PC-3 (cell line): ENCODE measurements around the gene FN3K. TPM values are rescaled to one million over a fixed set of nuclear protein-coding genes. Genes with fewer than 3 reads are reported as not detected.
A peak's percentile ranks its signal among the peaks of the same experiment; 100 is the strongest.

Source experiments
- ATAC-seq: fragments of 200-7000 bp; cut with Tn5 transposase; 2 replicates; pipeline ENCODE4 v1.9.1; 2020; ENCODE audit warnings: mild to moderate bottlenecking, moderate library complexity
- BruUV-seq: library from RNA; stranded (reverse); fragments of 400-500 nt; replicated peaks from 2 replicates; lab custom pipeline; 2021; lab: Mats Ljungman, UMichigan
- CTCF ChIA-PET: fragments of 300-600 bp; sonication (Branson Sonifier 250); formaldehyde crosslinking; loops from one replicate; lab custom pipeline; 2022; ENCODE audit warnings: antibody characterized with exemption; lab: Charles Lee
- POLR2A ChIA-PET: fragments of 300-600 bp; sonication (Branson Sonifier 250); formaldehyde crosslinking; loops from one replicate; lab custom pipeline; 2022; ENCODE audit warnings: antibody characterized with exemption; ENCODE audit not compliant: unreplicated experiment; lab: Charles Lee
- DNase-seq: peaks from one replicate; pipeline ENCODE4 v3.0.0-alpha.2; 2015
- H2AFZ ChIP-seq: fragments of 300-600 bp; sonication (generic); 2 replicates; pipeline ENCODE4 v1.6.0; 2016; ENCODE audit warnings: antibody characterized with exemption, low read length
- H3F3A ChIP-seq: fragments of 300-600 bp; sonication (generic); one replicate; pipeline ENCODE4 v1.6.0; 2017; ENCODE audit warnings: antibody characterized with exemption, low read length, control low read depth, mild to moderate bottlenecking; ENCODE audit not compliant: unreplicated experiment
- H3K27ac ChIP-seq: fragments of 300-600 bp; sonication (generic); 2 replicates; pipeline ENCODE4 v1.5.1; 2016; ENCODE audit warnings: mild to moderate bottlenecking, low read length
- H3K27me3 ChIP-seq: fragments of 300-600 bp; sonication (generic); 2 replicates; pipeline ENCODE4 v1.6.1; 2016; ENCODE audit warnings: low read length, mixed read lengths
- H3K36me3 ChIP-seq: fragments of 300-600 bp; sonication (generic); 2 replicates; pipeline ENCODE4 v1.6.1; 2016; ENCODE audit warnings: low read depth, mixed run types, low read length, mixed read lengths
- H3K4me1 ChIP-seq: fragments of 300-600 bp; sonication (generic); 2 replicates; pipeline ENCODE4 v1.5.1; 2016; ENCODE audit warnings: low read length; ENCODE audit not compliant: insufficient read depth
- H3K4me2 ChIP-seq: fragments of 300-600 bp; sonication (generic); 2 replicates; pipeline ENCODE4 v1.6.0; 2016; ENCODE audit warnings: low read length
- H3K4me3 ChIP-seq: fragments of 300-600 bp; sonication (generic); 2 replicates; pipeline ENCODE4 v1.5.1; 2016; ENCODE audit warnings: mild to moderate bottlenecking, low read length, mixed read lengths
- H3K79me2 ChIP-seq: fragments of 300-600 bp; sonication (generic); 2 replicates; pipeline ENCODE4 v1.6.1; 2017; ENCODE audit warnings: low read length, mixed read lengths
- H3K9ac ChIP-seq: fragments of 300-600 bp; sonication (generic); 2 replicates; pipeline ENCODE4 v1.6.0; 2016; ENCODE audit warnings: mild to moderate bottlenecking, low read length
- H3K9me2 ChIP-seq: fragments of 300-600 bp; sonication (generic); replicated peaks from 2 replicates; pipeline ENCODE4 v1.6.1; 2016; ENCODE audit warnings: mixed run types, low read length, mixed read lengths
- H3K9me3 ChIP-seq: fragments of 300-600 bp; sonication (generic); 2 replicates; pipeline ENCODE4 v1.6.1; 2016; ENCODE audit warnings: low read length, mixed read lengths
- H4K20me1 ChIP-seq: fragments of 300-600 bp; sonication (generic); 2 replicates; pipeline ENCODE4 v1.6.1; 2016; ENCODE audit warnings: low read length, mixed read lengths
- CTCF ChIP-seq: fragments of 300-600 bp; sonication (generic); conservative IDR thresholded peaks from 2 replicates; pipeline ENCODE4 v1.5.1; 2017; ENCODE audit warnings: antibody characterized with exemption, low read depth, mild to moderate bottlenecking, low read length
- EZH2 ChIP-seq: fragments of 300-600 bp; sonication (generic); IDR thresholded peaks from one replicate; pipeline ENCODE4 v1.6.1; 2017; ENCODE audit warnings: antibody characterized with exemption, mild to moderate bottlenecking, low read length; ENCODE audit not compliant: unreplicated experiment
- EZH2phosphoT487 ChIP-seq: fragments of 300-600 bp; sonication (generic); IDR thresholded peaks from 2 replicates; pipeline ENCODE4 v1.6.1; 2018; ENCODE audit warnings: mild to moderate bottlenecking, antibody characterized with exemption, low read length, borderline replicate concordance
- intact Hi-C: fragments of 100-400 bp; cut with micrococcal nuclease; formaldehyde crosslinking; loops from 2 replicates; pipeline ENCODE4 v1.9.0; 2023
- total RNA-seq: library from RNA; depleted of rRNA; stranded (reverse); fragments of >200 nt; gene quantifications from 2 replicates; pipeline ENCODE4 v1.2.3, GENCODE V29; 2014

Gene FN3K
- total RNA-seq, 1 experiment from 2014 or later, result 8.4 TPM

GRCh38 chr17:82696916-82697807 is 38.3 kb upstream of the FN3K start:
- peak overlapping the region; percentile 37; the same call in 1 of the 2 replicates for H3K9ac ChIP-seq
- DNase-seq (no peak), ATAC-seq (no peak)
- intact Hi-C loops, result no loop called here
- H3K27ac ChIP-seq, result no peak overlapping the region
- no peaks in the 10 kb centered on the region for H3K79me2 ChIP-seq
- H3F3A ChIP-seq, result no peaks in the 10 kb centered on the region
- H3K27me3 ChIP-seq, result no peaks in the 10 kb centered on the region
- peak overlapping the region; percentile 30; the same call in 1 of the 2 replicates for H2AFZ ChIP-seq
- BruUV-seq, result no TSS peak
- no peak for TF ChIP-seq EZH2phosphoT487
- no peak for TF ChIP-seq EZH2
- TF ChIP-seq CTCF, result no peak
- H3K9me3 ChIP-seq, result no peaks in the 10 kb centered on the region
- H3K4me2 ChIP-seq, result peak overlapping the region; percentile 84
- ChIA-PET CTCF (no interaction called here), POLR2A (no interaction called here)
- no peaks in the 10 kb centered on the region; the same call in 1 of the 2 replicates for H3K36me3 ChIP-seq
- no peaks in the 10 kb centered on the region for H3K9me2 ChIP-seq
- H4K20me1 ChIP-seq, result no peaks in the 10 kb centered on the region
- H3K4me1 ChIP-seq, result peaks cover 5% of the 10 kb centered on the region; the same call in 1 of the 2 replicates
- H3K4me3 ChIP-seq, result peak overlapping the region; percentile 69

- no peaks in the 10 kb centered on the region for H3K27me3 ChIP-seq
- no peak for ATAC-seq
- no peaks in the 10 kb centered on the region for H3F3A ChIP-seq
- H3K4me2 ChIP-seq, result peak overlapping the region; percentile 84
- no peaks in the 10 kb centered on the region for H3K79me2 ChIP-seq
- H3K27ac ChIP-seq, result no peak overlapping the region
- TF ChIP-seq EZH2phosphoT487 (no peak), CTCF (no peak), EZH2 (no peak)
- no TSS peak for BruUV-seq
- POLR2A ChIA-PET, result no interaction called here
- H4K20me1 ChIP-seq, result no peaks in the 10 kb centered on the region
- intact Hi-C loops, result loop anchor here (1.0 kb wide), 1 partner anchor 19 kb away; the partner anchor contains the start of gene FN3KRP
- H3K9ac ChIP-seq, result peak overlapping the region; percentile 37; the same call in 1 of the 2 replicates
- peak overlapping the region; percentile 30; the same call in 1 of the 2 replicates for H2AFZ ChIP-seq
- H3K4me3 ChIP-seq, result peak overlapping the region; percentile 69
- H3K9me2 ChIP-seq, result no peaks in the 10 kb centered on the region
- H3K9me3 ChIP-seq, result no peaks in the 10 kb centered on the region
- no peak for DNase-seq
- H3K4me1 ChIP-seq, result peaks cover 5% of the 10 kb centered on the region; the same call in 1 of the 2 replicates
- CTCF ChIA-PET, result no interaction called here
- no peaks in the 10 kb centered on the region; the same call in 1 of the 2 replicates for H3K36me3 ChIP-seq
These were observed 37.7 kb upstream of the FN3K start for GRCh38 chr17:82697808-82698064.
